Vagina (tissue), 2 donors: ENCODE data around the gene CFDP1.

Experiments used
- POLR2A ChIP-seq, 2 donors: fragments of 450-650 bp; IDR thresholded peaks; one replicate each; pipeline ENCODE4 v1.6.1; 2017; ENCODE audit warnings: antibody characterized with exemption in 2 of 2, mild to moderate bottlenecking in 2 of 2, moderate library complexity in 2 of 2
- POLR2AphosphoS5 ChIP-seq, 2 donors: sonication (generic); formaldehyde crosslinking; IDR thresholded peaks; one replicate each; pipeline ENCODE4 v1.9.0; 2017; ENCODE audit warnings: antibody characterized with exemption in 2 of 2, mild to moderate bottlenecking in 2 of 2, low read depth in 1 of 2; ENCODE audit not compliant: insufficient read depth in 1 of 2

GRCh38 chr16:75420987-75421819 is 12.1 kb downstream of the CFDP1 start:
- TF ChIP-seq POLR2AphosphoS5 (IDR thresholded peaks at IDR 0.05; ENCODE audit: insufficient read depth in 1 of 2, low read depth in 1 of 2), result no peak
- no peak for TF ChIP-seq POLR2A (IDR thresholded peaks at IDR 0.05)
